MM.1S (cell line): ENCODE results near the gene GYG2.

ENCODE experiments used
- EZH2 ChIP-seq: fragments of 300-600 bp; sonication (generic); optimal IDR thresholded peaks from 2 replicates; pipeline ENCODE3; 2017; ENCODE audit warnings: low read depth, mild to moderate bottlenecking, antibody characterized with exemption, low read length, mixed read lengths
- EZH2phosphoT487 ChIP-seq: fragments of 300-600 bp; sonication (generic); IDR thresholded peaks from 2 replicates; pipeline ENCODE4 v1.6.1; 2018; ENCODE audit warnings: antibody characterized with exemption, low read length
- TF ChIP-seq, protein P1 (sequence below): fragments of 300-600 bp; sonication (generic); IDR thresholded peaks from 2 replicates; pipeline ENCODE4 v1.5.1; 2016; ENCODE audit warnings: antibody characterized with exemption, low read length, mixed read lengths

DNA sequence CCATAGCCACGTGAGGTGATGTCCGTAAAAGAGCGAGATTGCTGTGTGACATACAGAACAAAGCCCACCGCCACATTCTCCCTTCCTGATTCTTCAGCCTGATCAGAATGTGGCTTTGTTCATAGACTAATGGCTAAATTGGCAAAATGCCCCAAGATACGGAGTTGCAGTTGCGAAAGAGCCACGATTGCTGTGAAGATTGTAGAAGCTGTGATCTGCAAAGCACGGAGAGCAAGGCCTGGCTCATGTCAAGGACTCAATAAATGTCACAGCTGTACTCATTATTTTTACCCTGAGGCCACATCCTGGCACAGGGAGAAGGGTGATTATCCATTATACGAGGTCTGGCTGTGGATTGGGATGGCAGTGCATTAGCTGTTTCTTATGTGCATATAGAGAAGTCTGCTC, 66.2 kb downstream of the GYG2 start:
- TF ChIP-seq, protein P1, sequence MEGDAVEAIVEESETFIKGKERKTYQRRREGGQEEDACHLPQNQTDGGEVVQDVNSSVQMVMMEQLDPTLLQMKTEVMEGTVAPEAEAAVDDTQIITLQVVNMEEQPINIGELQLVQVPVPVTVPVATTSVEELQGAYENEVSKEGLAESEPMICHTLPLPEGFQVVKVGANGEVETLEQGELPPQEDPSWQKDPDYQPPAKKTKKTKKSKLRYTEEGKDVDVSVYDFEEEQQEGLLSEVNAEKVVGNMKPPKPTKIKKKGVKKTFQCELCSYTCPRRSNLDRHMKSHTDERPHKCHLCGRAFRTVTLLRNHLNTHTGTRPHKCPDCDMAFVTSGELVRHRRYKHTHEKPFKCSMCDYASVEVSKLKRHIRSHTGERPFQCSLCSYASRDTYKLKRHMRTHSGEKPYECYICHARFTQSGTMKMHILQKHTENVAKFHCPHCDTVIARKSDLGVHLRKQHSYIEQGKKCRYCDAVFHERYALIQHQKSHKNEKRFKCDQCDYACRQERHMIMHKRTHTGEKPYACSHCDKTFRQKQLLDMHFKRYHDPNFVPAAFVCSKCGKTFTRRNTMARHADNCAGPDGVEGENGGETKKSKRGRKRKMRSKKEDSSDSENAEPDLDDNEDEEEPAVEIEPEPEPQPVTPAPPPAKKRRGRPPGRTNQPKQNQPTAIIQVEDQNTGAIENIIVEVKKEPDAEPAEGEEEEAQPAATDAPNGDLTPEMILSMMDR, result no peak
- TF ChIP-seq EZH2, result no peak
- TF ChIP-seq EZH2phosphoT487, result no peak
